Upper lobe of left lung (tissue), 6 donors: ENCODE measurements around the gene CDH13. TPM values are rescaled to one million over a fixed set of nuclear protein-coding genes. Genes with fewer than 3 reads are reported as not detected.

Source experiments
- ATAC-seq, 2 donors: fragments of 200-7000 bp; cut with Tn5 transposase; one replicate each; pipeline ENCODE4 v1.9.1; 2022; ENCODE audit warnings: mild to moderate bottlenecking in 2 of 2, moderate library complexity in 2 of 2; ENCODE audit not compliant: low FRiP score in 2 of 2
- DNase-seq, 2 donors: peaks; one replicate each; pipeline ENCODE4 v3.0.0-alpha.2; 2019 to 2020
- H3K27ac ChIP-seq, 4 donors: fragments of 200-600 bp; sonication (generic); one replicate each; pipeline ENCODE4 v1.5.1; 2016 to 2019
- H3K27me3 ChIP-seq, 4 donors: fragments of 200-600 bp; sonication (generic); one replicate each; pipeline ENCODE4 v1.5.1; 2017 to 2019
- H3K36me3 ChIP-seq, 4 donors: fragments of 200-600 bp; sonication (generic); one replicate each; pipeline ENCODE4 v1.5.1; 2016 to 2019
- H3K4me1 ChIP-seq, 4 donors: fragments of 200-600 bp; sonication (generic); one replicate each; pipeline ENCODE4 v1.5.1; 2018 to 2019
- H3K4me3 ChIP-seq, 4 donors: fragments of 200-600 bp; sonication (generic); one replicate each; pipeline ENCODE4 v1.5.1; 2017 to 2019; ENCODE audit warnings: mild to moderate bottlenecking in 2 of 4, moderate library complexity in 1 of 4
- H3K9me3 ChIP-seq, 4 donors: fragments of 200-600 bp; sonication (generic); one replicate each; pipeline ENCODE4 v1.5.1; 2018 to 2019
- CTCF ChIP-seq, 6 experiments: fragments of 450-650 bp in 4 of 6; fragments of 200-600 bp in 2 of 6; sonication (generic) in 2 of 6; IDR thresholded peaks; one replicate each; pipeline ENCODE4 v1.5.1; 2016 to 2019; ENCODE audit warnings: antibody characterized with exemption in 6 of 6
- EP300 ChIP-seq, 4 donors: sonication (generic); formaldehyde crosslinking; IDR thresholded peaks; one replicate each; pipeline ENCODE4 v1.5.1; 2017; ENCODE audit warnings: antibody characterized with exemption in 4 of 4, control low read depth in 2 of 4
- POLR2A ChIP-seq, 4 donors: fragments of 450-650 bp; IDR thresholded peaks; one replicate each; pipeline ENCODE4 v1.5.1; 2016 to 2017; ENCODE audit warnings: antibody characterized with exemption in 4 of 4, mild to moderate bottlenecking in 2 of 4
- POLR2AphosphoS5 ChIP-seq, 2 donors: sonication (generic); formaldehyde crosslinking; IDR thresholded peaks; one replicate each; pipeline ENCODE4 v1.5.1; 2017; ENCODE audit warnings: antibody characterized with exemption in 2 of 2
- WGBS, 2 donors: methylation state at CpG; one replicate each; pipeline ENCODE4 v1.1.5; 2017 to 2018; 5-methylcytosine and 5-hydroxymethylcytosine counted together
- total RNA-seq, 6 donors: library from RNA; depleted of rRNA in 4 of 6; stranded (reverse); fragments of >200 nt in 4 of 6; gene quantifications; one replicate each; pipeline versions ENCODE4 v1.1.0 to v1.2.1, GENCODE V29; 2016 to 2021
- donor health status: DM: no; HTN: no; CAD: no; lungs with moderate emphysema.
- donor health status: DM: no; HTN: yes; CAD: no; lungs with severe emphysema.

The CDH13 gene
- total RNA-seq, 6 donors from 2014 or later, result 11.3 to 39.8 (median 19.9) TPM

- no peak for TF ChIP-seq EP300 (IDR thresholded peaks at IDR 0.05)
- no peak for TF ChIP-seq CTCF (IDR thresholded peaks at IDR 0.05)
- no peak for TF ChIP-seq POLR2AphosphoS5 (IDR thresholded peaks at IDR 0.05)
- TF ChIP-seq POLR2A (IDR thresholded peaks at IDR 0.05), result no peak
- H3K4me1 ChIP-seq, result no peaks in the 10 kb centered on the region
- no peaks in the 10 kb centered on the region for H3K9me3 ChIP-seq
- no peak overlapping the region for H3K4me3 ChIP-seq
- no peaks in the 10 kb centered on the region for H3K27me3 ChIP-seq
- ATAC-seq (no peak), DNase-seq (no peak)
- 68 to 76% methylated on average over 4 of the region's 4 CpGs for WGBS, 2 donors
- no peak overlapping the region for H3K27ac ChIP-seq
- H3K36me3 ChIP-seq, result no peaks in the 10 kb centered on the region
Observed at GRCh38 chr16:83458612-83459011, 831.8 kb downstream of the CDH13 start.

GRCh38 chr16:83464991-83465390 lies 838.2 kb downstream of the CDH13 start:
- 52 to 56% methylated on average over 6 of the region's 6 CpGs for WGBS, 2 donors
- H3K27ac ChIP-seq, result no peak overlapping the region
- H3K4me3 ChIP-seq, result no peak overlapping the region
- ATAC-seq, result no peak
- no peak for TF ChIP-seq EP300 (IDR thresholded peaks at IDR 0.05)
- TF ChIP-seq POLR2AphosphoS5 (IDR thresholded peaks at IDR 0.05), result no peak
- no peak for TF ChIP-seq CTCF (IDR thresholded peaks at IDR 0.05)
- TF ChIP-seq POLR2A (IDR thresholded peaks at IDR 0.05), result no peak
- H3K27me3 ChIP-seq, result no peaks in the 10 kb centered on the region
- no peak for DNase-seq
- no peaks in the 10 kb centered on the region for H3K36me3 ChIP-seq
- no peaks in the 10 kb centered on the region for H3K9me3 ChIP-seq
- H3K4me1 ChIP-seq, result no peaks in the 10 kb centered on the region

GRCh38 chr16:83470416-83470815 lies 843.6 kb downstream of the CDH13 start:
- DNase-seq (no peak), ATAC-seq (no peak)
- Histone ChIP-seq H3K27me3 (no peaks in the 10 kb centered on the region), H3K4me1 (peaks cover 0 to 6% (median 0%) of the 10 kb centered on the region in 4 donors), H3K4me3 (no peak overlapping the region), H3K36me3 (no peaks in the 10 kb centered on the region), H3K27ac (no peak overlapping the region), H3K9me3 (no peaks in the 10 kb centered on the region)
- no peak for TF ChIP-seq EP300 (IDR thresholded peaks at IDR 0.05)
- TF ChIP-seq CTCF (IDR thresholded peaks at IDR 0.05), result no peak
- TF ChIP-seq POLR2AphosphoS5 (IDR thresholded peaks at IDR 0.05), result no peak
- no peak for TF ChIP-seq POLR2A (IDR thresholded peaks at IDR 0.05)
- 73 to 79% methylated on average over 3 of the region's 3 CpGs for WGBS, 2 donors

- peak overlapping the region in 2 of 4 donors; percentile 24 to 44 for H3K27ac ChIP-seq
- H3K9me3 ChIP-seq, result no peaks in the 10 kb centered on the region
- H3K4me1 ChIP-seq, result peaks cover 0 to 15% (median 0%) of the 10 kb centered on the region in 4 donors
- TF ChIP-seq POLR2AphosphoS5 (IDR thresholded peaks at IDR 0.05) (peak in 1 of 2 donors; percentile 27), EP300 (IDR thresholded peaks at IDR 0.05) (no peak)
- no peak overlapping the region for H3K4me3 ChIP-seq
- H3K27me3 ChIP-seq, result no peaks in the 10 kb centered on the region
- H3K36me3 ChIP-seq, result no peaks in the 10 kb centered on the region
- ATAC-seq (no peak), DNase-seq (no peak)
- 46 to 51% methylated on average over 7 of the region's 7 CpGs for WGBS, 2 donors
Observed at GRCh38 chr16:83472776-83473501, 846.2 kb downstream of the CDH13 start.

- DNase-seq, result no peak
- 80 to 87% methylated on average over 1 to 2 of the region's 2 CpGs for WGBS, 2 donors
- Histone ChIP-seq H3K27me3 (no peaks in the 10 kb centered on the region), H3K36me3 (no peaks in the 10 kb centered on the region), H3K27ac (no peak overlapping the region), H3K9me3 (no peaks in the 10 kb centered on the region), H3K4me3 (no peak overlapping the region), H3K4me1 (peaks cover 0 to 15% (median 0%) of the 10 kb centered on the region in 4 donors)
- TF ChIP-seq POLR2AphosphoS5 (IDR thresholded peaks at IDR 0.05) (no peak), POLR2A (IDR thresholded peaks at IDR 0.05) (no peak), CTCF (IDR thresholded peaks at IDR 0.05) (no peak), EP300 (IDR thresholded peaks at IDR 0.05) (no peak)
- no peak for ATAC-seq
Observed at GRCh38 chr16:83473926-83474650, 847.3 kb downstream of the CDH13 start.
